Left forelimb (tissue), 1 donor: Measurements from ENCODE around the gene FBXO42.

Experiments used
- DNase-seq: peaks from one replicate; pipeline ENCODE4 v3.0.0-alpha.2; 2018; ENCODE audit warnings: low spot score

FBXO42 gene

GRCh38 chr1:16324456-16324890 lies 27.8 kb downstream of the FBXO42 start:
- DNase-seq: no peak

- DNase-seq: no peak
Measured at GRCh38 chr1:16321176-16321867, 31.0 kb downstream of the FBXO42 start.

- no peak for DNase-seq
Measured at GRCh38 chr1:16318555-16318954, 33.7 kb downstream of the FBXO42 start.

GRCh38 chr1:16315437-16315836 lies 36.8 kb downstream of the FBXO42 start:
- no peak for DNase-seq

GRCh38 chr1:16307222-16307621 lies 45.1 kb downstream of the FBXO42 start:
- no peak for DNase-seq

- no peak for DNase-seq
Measured at GRCh38 chr1:16302709-16303627, 49.3 kb downstream of the FBXO42 start.

- no peak for DNase-seq
Measured at GRCh38 chr1:16300436-16300835, 51.8 kb downstream of the FBXO42 start.

GRCh38 chr1:16298653-16299052 lies 53.6 kb downstream of the FBXO42 start:
- no peak for DNase-seq

GRCh38 chr1:16296643-16297042 lies 55.6 kb downstream of the FBXO42 start:
- no peak for DNase-seq

- DNase-seq: no peak
Measured at GRCh38 chr1:16294219-16295212, 57.8 kb downstream of the FBXO42 start.

GRCh38 chr1:16293538-16293937 lies 58.7 kb downstream of the FBXO42 start:
- DNase-seq: no peak

GRCh38 chr1:16292739-16293138 lies 59.5 kb downstream of the FBXO42 start:
- DNase-seq: no peak

GRCh38 chr1:16289959-16290358 lies 62.3 kb downstream of the FBXO42 start:
- DNase-seq: no peak

GRCh38 chr1:16286122-16286521 lies 66.2 kb downstream of the FBXO42 start:
- no peak for DNase-seq

- no peak for DNase-seq
Measured at GRCh38 chr1:16281765-16282164, 70.5 kb downstream of the FBXO42 start.

GRCh38 chr1:16279186-16279585 lies 73.1 kb downstream of the FBXO42 start:
- no peak for DNase-seq

GRCh38 chr1:16276302-16277030 lies 75.8 kb downstream of the FBXO42 start:
- DNase-seq: no peak

- DNase-seq: no peak
Measured at GRCh38 chr1:16275591-16275990, 76.7 kb downstream of the FBXO42 start.

- no peak for DNase-seq
Measured at GRCh38 chr1:16267690-16268180, 84.5 kb downstream of the FBXO42 start.

GRCh38 chr1:16266411-16267118 lies 85.7 kb downstream of the FBXO42 start:
- no peak for DNase-seq
